ENCODE measurements around the gene RGS16. TPM values are rescaled to one million over a fixed set of nuclear protein-coding genes. Genes with fewer than 3 reads are reported as not detected.

Gene RGS16
- polyA plus RNA-seq, 1 of the 3 experiments (the other 2 are of a cell fraction): 0.79 TPM

DNA sequence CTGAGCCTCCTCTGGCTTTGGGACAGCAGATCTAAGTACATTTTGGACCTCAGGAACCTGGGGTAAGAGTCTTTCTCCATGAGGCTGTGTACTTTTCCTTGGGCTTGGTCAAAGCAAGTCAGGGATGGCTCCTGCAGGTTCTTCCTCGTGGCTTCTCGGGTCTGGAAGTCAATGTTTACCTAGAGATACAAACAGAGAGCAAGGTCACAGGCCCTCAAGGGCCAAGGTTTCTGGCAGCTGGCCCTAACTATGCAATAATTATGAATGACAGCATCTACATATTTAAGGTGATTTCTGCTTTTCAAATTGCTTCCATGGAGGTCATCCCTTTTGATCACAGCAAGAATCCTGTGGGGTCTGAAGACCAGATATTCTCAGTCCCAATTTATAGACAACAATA is 42.5 kb upstream of the RGS16 start:
- no peaks in the 10 kb centered on the region for H3F3A ChIP-seq (replicated peaks; ENCODE audit: insufficient read depth)
- H3K9me3 ChIP-seq: no peaks in the 10 kb centered on the region
- no peak overlapping the region for H2AFZ ChIP-seq (ENCODE audit: low read depth)
- no peaks in the 10 kb centered on the region for H3K9me2 ChIP-seq
- CTCF ChIA-PET: interaction anchor here (1.0 to 1.7 kb wide), 4 partner anchors 11 to 140 kb away, joined by 3 to 10 read pairs (median 4); no protein-coding TSS in a partner anchor
- POLR2A ChIA-PET: no interaction called here
- H3K36me3 ChIP-seq (replicated peaks in 1 of 2; ENCODE audit: control insufficient read depth in 1 of 2, insufficient read depth in 2 of 2, low read length in 1 of 2): no peaks in the 10 kb centered on the region
- no peak overlapping the region for H3K9ac ChIP-seq
- H3K4me3 ChIP-seq (ENCODE audit: low read depth in 2 of 2, low read length in 1 of 2): no peak overlapping the region
- H3K27ac ChIP-seq (ENCODE audit: low read depth in 2 of 2, low read length in 1 of 2): no peak overlapping the region
- H3K79me2 ChIP-seq (ENCODE audit: insufficient read depth): no peaks in the 10 kb centered on the region
- TF ChIP-seq POLR2AphosphoS5 (IDR thresholded peaks at IDR 0.05; ENCODE audit: low read depth, low read length) (no peak), EP300 (IDR thresholded peaks at IDR 0.05; ENCODE audit: borderline replicate concordance in 1 of 2, low read depth in 1 of 2, low read length in 1 of 2) (no peak), TCF12 (IDR thresholded peaks at IDR 0.05) (no peak), RXRA (IDR thresholded peaks at IDR 0.05; ENCODE audit: borderline replicate concordance, low read depth) (no peak)
- no peak for DNase-seq
- H3K4me1 ChIP-seq (ENCODE audit: control insufficient read depth in 1 of 2, insufficient read depth in 2 of 2, low read depth in 1 of 2, low read length in 1 of 2): peaks cover 0 to 7% of the 10 kb centered on the region in 2 experiments; a peak in 1 of 4 replicates
- no peaks in the 10 kb centered on the region; the same call in 1 of the 2 replicates for H3K27me3 ChIP-seq (ENCODE audit: insufficient read depth)
- no peaks in the 10 kb centered on the region for H4K20me1 ChIP-seq (ENCODE audit: insufficient read depth)
- WGBS (ENCODE audit: low lambda C conversion rate): 50% methylated on average over 2 of the region's 2 CpGs
- no peak overlapping the region for H3K4me2 ChIP-seq

GRCh38 chr1:182644886-182645285 is 40.7 kb upstream of the RGS16 start:
- ChIA-PET POLR2A (no interaction called here), CTCF (interaction anchor here (1.8 kb wide), 1 partner anchor 16 kb away, joined by 3 read pairs; no protein-coding TSS in a partner anchor)
- peaks cover 0 to 7% of the 10 kb centered on the region in 2 experiments; a peak in 1 of 4 replicates for H3K4me1 ChIP-seq (ENCODE audit: control insufficient read depth in 1 of 2, insufficient read depth in 2 of 2, low read depth in 1 of 2, low read length in 1 of 2)
- no peak overlapping the region for H3K4me3 ChIP-seq (ENCODE audit: low read depth in 2 of 2, low read length in 1 of 2)
- DNase-seq: no peak
- H2AFZ ChIP-seq (ENCODE audit: low read depth): no peak overlapping the region
- no peaks in the 10 kb centered on the region for H3K9me3 ChIP-seq
- no peaks in the 10 kb centered on the region for H3F3A ChIP-seq (replicated peaks; ENCODE audit: insufficient read depth)
- WGBS (ENCODE audit: low lambda C conversion rate): 22% methylated on average over 4 of the region's 4 CpGs
- H4K20me1 ChIP-seq (ENCODE audit: insufficient read depth): no peaks in the 10 kb centered on the region
- no peak overlapping the region for H3K4me2 ChIP-seq
- no peaks in the 10 kb centered on the region; the same call in 1 of the 2 replicates for H3K27me3 ChIP-seq (ENCODE audit: insufficient read depth)
- H3K9ac ChIP-seq: no peak overlapping the region
- H3K9me2 ChIP-seq: no peaks in the 10 kb centered on the region
- TF ChIP-seq TAF1 (IDR thresholded peaks at IDR 0.05; ENCODE audit: borderline replicate concordance, low read depth, low read length): no peak
- no peak overlapping the region for H3K27ac ChIP-seq (ENCODE audit: low read depth in 2 of 2, low read length in 1 of 2)
- no peaks in the 10 kb centered on the region for H3K36me3 ChIP-seq (replicated peaks in 1 of 2; ENCODE audit: control insufficient read depth in 1 of 2, insufficient read depth in 2 of 2, low read length in 1 of 2)
- H3K79me2 ChIP-seq (ENCODE audit: insufficient read depth): no peaks in the 10 kb centered on the region

- Histone ChIP-seq H2AFZ (ENCODE audit: low read depth) (no peak overlapping the region), H3F3A (replicated peaks; ENCODE audit: insufficient read depth) (no peaks in the 10 kb centered on the region), H3K36me3 (replicated peaks in 1 of 2; ENCODE audit: control insufficient read depth in 1 of 2, insufficient read depth in 2 of 2, low read length in 1 of 2) (no peaks in the 10 kb centered on the region), H3K79me2 (ENCODE audit: insufficient read depth) (no peaks in the 10 kb centered on the region), H3K27ac (ENCODE audit: low read depth in 2 of 2, low read length in 1 of 2) (no peak overlapping the region), H3K9me2 (no peaks in the 10 kb centered on the region), H3K4me1 (ENCODE audit: control insufficient read depth in 1 of 2, insufficient read depth in 2 of 2, low read depth in 1 of 2, low read length in 1 of 2) (peaks cover 0 to 7% of the 10 kb centered on the region in 2 experiments; a peak in 1 of 4 replicates), H3K27me3 (ENCODE audit: insufficient read depth) (no peaks in the 10 kb centered on the region), H3K4me3 (ENCODE audit: low read depth in 2 of 2, low read length in 1 of 2) (no peak overlapping the region), H4K20me1 (ENCODE audit: insufficient read depth) (no peaks in the 10 kb centered on the region), H3K9me3 (no peaks in the 10 kb centered on the region), H3K4me2 (no peak overlapping the region), H3K9ac (no peak overlapping the region)
- CTCF ChIA-PET: interaction anchor here (1.8 kb wide), 1 partner anchor 14 kb away, joined by 3 read pairs; no protein-coding TSS in a partner anchor
- WGBS (ENCODE audit: low lambda C conversion rate): 53% methylated on average over 3 of the region's 3 CpGs
- POLR2A ChIA-PET: no interaction called here
- DNase-seq: no peak
- TF ChIP-seq, protein P1, sequence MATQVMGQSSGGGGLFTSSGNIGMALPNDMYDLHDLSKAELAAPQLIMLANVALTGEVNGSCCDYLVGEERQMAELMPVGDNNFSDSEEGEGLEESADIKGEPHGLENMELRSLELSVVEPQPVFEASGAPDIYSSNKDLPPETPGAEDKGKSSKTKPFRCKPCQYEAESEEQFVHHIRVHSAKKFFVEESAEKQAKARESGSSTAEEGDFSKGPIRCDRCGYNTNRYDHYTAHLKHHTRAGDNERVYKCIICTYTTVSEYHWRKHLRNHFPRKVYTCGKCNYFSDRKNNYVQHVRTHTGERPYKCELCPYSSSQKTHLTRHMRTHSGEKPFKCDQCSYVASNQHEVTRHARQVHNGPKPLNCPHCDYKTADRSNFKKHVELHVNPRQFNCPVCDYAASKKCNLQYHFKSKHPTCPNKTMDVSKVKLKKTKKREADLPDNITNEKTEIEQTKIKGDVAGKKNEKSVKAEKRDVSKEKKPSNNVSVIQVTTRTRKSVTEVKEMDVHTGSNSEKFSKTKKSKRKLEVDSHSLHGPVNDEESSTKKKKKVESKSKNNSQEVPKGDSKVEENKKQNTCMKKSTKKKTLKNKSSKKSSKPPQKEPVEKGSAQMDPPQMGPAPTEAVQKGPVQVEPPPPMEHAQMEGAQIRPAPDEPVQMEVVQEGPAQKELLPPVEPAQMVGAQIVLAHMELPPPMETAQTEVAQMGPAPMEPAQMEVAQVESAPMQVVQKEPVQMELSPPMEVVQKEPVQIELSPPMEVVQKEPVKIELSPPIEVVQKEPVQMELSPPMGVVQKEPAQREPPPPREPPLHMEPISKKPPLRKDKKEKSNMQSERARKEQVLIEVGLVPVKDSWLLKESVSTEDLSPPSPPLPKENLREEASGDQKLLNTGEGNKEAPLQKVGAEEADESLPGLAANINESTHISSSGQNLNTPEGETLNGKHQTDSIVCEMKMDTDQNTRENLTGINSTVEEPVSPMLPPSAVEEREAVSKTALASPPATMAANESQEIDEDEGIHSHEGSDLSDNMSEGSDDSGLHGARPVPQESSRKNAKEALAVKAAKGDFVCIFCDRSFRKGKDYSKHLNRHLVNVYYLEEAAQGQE (IDR thresholded peaks at IDR 0.05; ENCODE audit: low read depth, low read length): no peak
- TF ChIP-seq FOSL2 (IDR thresholded peaks at IDR 0.05; ENCODE audit: borderline replicate concordance, low read depth): no peak
- no peak for TF ChIP-seq EP300 (IDR thresholded peaks at IDR 0.05; ENCODE audit: borderline replicate concordance in 1 of 2, low read depth in 1 of 2, low read length in 1 of 2)
- no peak for TF ChIP-seq RCOR1 (IDR thresholded peaks at IDR 0.05; ENCODE audit: low read length)
- TF ChIP-seq USF1 (IDR thresholded peaks at IDR 0.05; ENCODE audit: borderline replicate concordance, low read depth): no peak
- TF ChIP-seq, protein P2, sequence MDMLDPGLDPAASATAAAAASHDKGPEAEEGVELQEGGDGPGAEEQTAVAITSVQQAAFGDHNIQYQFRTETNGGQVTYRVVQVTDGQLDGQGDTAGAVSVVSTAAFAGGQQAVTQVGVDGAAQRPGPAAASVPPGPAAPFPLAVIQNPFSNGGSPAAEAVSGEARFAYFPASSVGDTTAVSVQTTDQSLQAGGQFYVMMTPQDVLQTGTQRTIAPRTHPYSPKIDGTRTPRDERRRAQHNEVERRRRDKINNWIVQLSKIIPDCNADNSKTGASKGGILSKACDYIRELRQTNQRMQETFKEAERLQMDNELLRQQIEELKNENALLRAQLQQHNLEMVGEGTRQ (IDR thresholded peaks at IDR 0.05; ENCODE audit: borderline replicate concordance, low read depth, low read length): no peak
- no peak for TF ChIP-seq MXI1 (IDR thresholded peaks at IDR 0.05; ENCODE audit: low read depth, low read length)
- no peak for TF ChIP-seq SMC3 (IDR thresholded peaks at IDR 0.05; ENCODE audit: low read depth, low read length)
- TF ChIP-seq, protein P3, sequence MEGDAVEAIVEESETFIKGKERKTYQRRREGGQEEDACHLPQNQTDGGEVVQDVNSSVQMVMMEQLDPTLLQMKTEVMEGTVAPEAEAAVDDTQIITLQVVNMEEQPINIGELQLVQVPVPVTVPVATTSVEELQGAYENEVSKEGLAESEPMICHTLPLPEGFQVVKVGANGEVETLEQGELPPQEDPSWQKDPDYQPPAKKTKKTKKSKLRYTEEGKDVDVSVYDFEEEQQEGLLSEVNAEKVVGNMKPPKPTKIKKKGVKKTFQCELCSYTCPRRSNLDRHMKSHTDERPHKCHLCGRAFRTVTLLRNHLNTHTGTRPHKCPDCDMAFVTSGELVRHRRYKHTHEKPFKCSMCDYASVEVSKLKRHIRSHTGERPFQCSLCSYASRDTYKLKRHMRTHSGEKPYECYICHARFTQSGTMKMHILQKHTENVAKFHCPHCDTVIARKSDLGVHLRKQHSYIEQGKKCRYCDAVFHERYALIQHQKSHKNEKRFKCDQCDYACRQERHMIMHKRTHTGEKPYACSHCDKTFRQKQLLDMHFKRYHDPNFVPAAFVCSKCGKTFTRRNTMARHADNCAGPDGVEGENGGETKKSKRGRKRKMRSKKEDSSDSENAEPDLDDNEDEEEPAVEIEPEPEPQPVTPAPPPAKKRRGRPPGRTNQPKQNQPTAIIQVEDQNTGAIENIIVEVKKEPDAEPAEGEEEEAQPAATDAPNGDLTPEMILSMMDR (IDR thresholded peaks at IDR 0.05): no peak
- no peak for TF ChIP-seq NFIC (IDR thresholded peaks at IDR 0.05; ENCODE audit: borderline replicate concordance)
- no peak for TF ChIP-seq NRF1 (IDR thresholded peaks at IDR 0.05; ENCODE audit: low read depth, low read length)
Measured at GRCh38 chr1:182643699-182644098, 39.5 kb upstream of the RGS16 start.
